GM19099 (cell line): ENCODE measurements around the gene PRR13.

Source experiments
- POLR2A ChIP-seq: IDR thresholded peaks from 3 replicates; pipeline ENCODE4 v1.6.1; 2011; ENCODE audit warnings: low read depth; ENCODE audit not compliant: insufficient read length; ENCODE audit errors: extremely low read depth

The PRR13 gene

GRCh38 chr12:53464685-53465418 lies 23.3 kb downstream of the PRR13 start:
- TF ChIP-seq POLR2A, result no peak

- no peak for TF ChIP-seq POLR2A
Measured at GRCh38 chr12:53465679-53466078, 24.1 kb downstream of the PRR13 start.

- TF ChIP-seq POLR2A, result no peak
Measured at GRCh38 chr12:53466640-53467039, 25.1 kb downstream of the PRR13 start.

GRCh38 chr12:53467082-53467481 lies 25.5 kb downstream of the PRR13 start:
- no peak for TF ChIP-seq POLR2A

- no peak for TF ChIP-seq POLR2A
Measured at GRCh38 chr12:53467880-53468279, 26.3 kb downstream of the PRR13 start.

- no peak for TF ChIP-seq POLR2A
Measured at GRCh38 chr12:53468282-53468681, 26.7 kb downstream of the PRR13 start.

- no peak for TF ChIP-seq POLR2A
Measured at GRCh38 chr12:53472056-53472582, 30.6 kb downstream of the PRR13 start.

- TF ChIP-seq POLR2A, result no peak
Measured at GRCh38 chr12:53474077-53474476, 32.5 kb downstream of the PRR13 start.

GRCh38 chr12:53474819-53475218 lies 33.3 kb downstream of the PRR13 start:
- TF ChIP-seq POLR2A, result no peak

GRCh38 chr12:53476769-53477209 lies 35.3 kb downstream of the PRR13 start:
- peak; percentile 29 for TF ChIP-seq POLR2A

- peak; percentile 7 for TF ChIP-seq POLR2A
Measured at GRCh38 chr12:53478865-53479264, 37.3 kb downstream of the PRR13 start.

GRCh38 chr12:53479331-53479730 lies 37.8 kb downstream of the PRR13 start:
- TF ChIP-seq POLR2A, result peak; percentile 6

- no peak for TF ChIP-seq POLR2A
Measured at GRCh38 chr12:53480491-53481442, 39.2 kb downstream of the PRR13 start.

GRCh38 chr12:53481939-53482586 lies 40.5 kb downstream of the PRR13 start:
- no peak for TF ChIP-seq POLR2A

- peak; percentile 14 for TF ChIP-seq POLR2A
Measured at GRCh38 chr12:53482626-53483168, 41.2 kb downstream of the PRR13 start.
